Lower leg skin (tissue), 4 donors: Measurements from ENCODE around the gene TCF7L2. TPM values are rescaled to one million over a fixed set of nuclear protein-coding genes. Genes with fewer than 3 reads are reported as not detected.

Experiments
- DNase-seq, 2 donors: peaks; one replicate each; pipeline ENCODE4 v3.0.0-alpha.2; 2019; ENCODE audit warnings: low spot score in 2 of 2
- H3K4me3 ChIP-seq: fragments of 200-600 bp; sonication (generic); 2 replicates; pipeline ENCODE4 v1.5.1; 2017; ENCODE audit warnings: mild to moderate bottlenecking, low read depth; ENCODE audit not compliant: poor library complexity, severe bottlenecking
- POLR2A ChIP-seq, 2 donors: fragments of 450-650 bp; IDR thresholded peaks; one replicate each; pipeline ENCODE4 v1.6.1; 2016 to 2017; ENCODE audit warnings: antibody characterized with exemption in 2 of 2, mild to moderate bottlenecking in 1 of 2, moderate library complexity in 1 of 2
- WGBS, 2 donors: methylation state at CpG; one replicate each; pipeline ENCODE4 v1.1.5; 2018; 5-methylcytosine and 5-hydroxymethylcytosine counted together
- intact Hi-C: fragments of 100-400 bp; cut with DNase I; formaldehyde crosslinking; loops from one replicate; pipeline ENCODE4 v1.15.0; 2023; ENCODE audit warnings: low total_unique reads
- total RNA-seq, 4 donors: library from RNA; depleted of rRNA; stranded (reverse); fragments of >200 nt; gene quantifications; one replicate each; pipeline ENCODE4 v1.1.0, GENCODE V29; 2016
- TF ChIP-seq, protein P1 (sequence below), 3 donors: fragments of 450-650 bp; IDR thresholded peaks; one replicate each; pipeline ENCODE4 v1.5.1; 2016; ENCODE audit warnings: antibody characterized with exemption in 3 of 3, mild to moderate bottlenecking in 3 of 3, moderate library complexity in 2 of 3

The TCF7L2 gene
- total RNA-seq, 4 donors from 2014 or later: 5.6 to 23.1 (median 16.2) TPM

DNA sequence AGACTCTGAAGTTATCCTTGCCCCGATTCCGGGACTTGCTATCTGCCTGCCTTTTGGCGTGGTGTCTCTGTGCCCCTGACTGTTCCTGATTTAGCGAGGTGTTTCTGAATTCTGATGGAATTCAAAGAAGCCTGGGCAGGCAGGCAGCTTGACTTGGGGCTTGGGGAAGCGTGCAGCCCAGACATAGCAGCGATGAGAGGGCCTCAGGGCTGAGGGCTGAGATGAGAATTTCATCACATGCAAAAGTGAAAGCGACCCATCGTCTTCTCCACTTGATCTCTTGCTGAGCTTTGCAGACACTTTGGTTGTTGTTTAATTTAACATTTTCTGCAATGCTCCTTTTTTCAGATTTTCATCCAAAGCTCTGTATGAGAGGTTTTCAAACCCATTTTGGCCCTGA, 57.8 kb downstream of the TCF7L2 start:
- WGBS, 2 donors: 41 to 60% methylated on average over 8 of the region's 8 CpGs
- no peak for TF ChIP-seq POLR2A (IDR thresholded peaks at IDR 0.05)
- TF ChIP-seq, protein P1, sequence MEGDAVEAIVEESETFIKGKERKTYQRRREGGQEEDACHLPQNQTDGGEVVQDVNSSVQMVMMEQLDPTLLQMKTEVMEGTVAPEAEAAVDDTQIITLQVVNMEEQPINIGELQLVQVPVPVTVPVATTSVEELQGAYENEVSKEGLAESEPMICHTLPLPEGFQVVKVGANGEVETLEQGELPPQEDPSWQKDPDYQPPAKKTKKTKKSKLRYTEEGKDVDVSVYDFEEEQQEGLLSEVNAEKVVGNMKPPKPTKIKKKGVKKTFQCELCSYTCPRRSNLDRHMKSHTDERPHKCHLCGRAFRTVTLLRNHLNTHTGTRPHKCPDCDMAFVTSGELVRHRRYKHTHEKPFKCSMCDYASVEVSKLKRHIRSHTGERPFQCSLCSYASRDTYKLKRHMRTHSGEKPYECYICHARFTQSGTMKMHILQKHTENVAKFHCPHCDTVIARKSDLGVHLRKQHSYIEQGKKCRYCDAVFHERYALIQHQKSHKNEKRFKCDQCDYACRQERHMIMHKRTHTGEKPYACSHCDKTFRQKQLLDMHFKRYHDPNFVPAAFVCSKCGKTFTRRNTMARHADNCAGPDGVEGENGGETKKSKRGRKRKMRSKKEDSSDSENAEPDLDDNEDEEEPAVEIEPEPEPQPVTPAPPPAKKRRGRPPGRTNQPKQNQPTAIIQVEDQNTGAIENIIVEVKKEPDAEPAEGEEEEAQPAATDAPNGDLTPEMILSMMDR (IDR thresholded peaks at IDR 0.05): no peak
- intact Hi-C loops: no loop called here
- no peak for DNase-seq
- no peak overlapping the region for H3K4me3 ChIP-seq

DNA sequence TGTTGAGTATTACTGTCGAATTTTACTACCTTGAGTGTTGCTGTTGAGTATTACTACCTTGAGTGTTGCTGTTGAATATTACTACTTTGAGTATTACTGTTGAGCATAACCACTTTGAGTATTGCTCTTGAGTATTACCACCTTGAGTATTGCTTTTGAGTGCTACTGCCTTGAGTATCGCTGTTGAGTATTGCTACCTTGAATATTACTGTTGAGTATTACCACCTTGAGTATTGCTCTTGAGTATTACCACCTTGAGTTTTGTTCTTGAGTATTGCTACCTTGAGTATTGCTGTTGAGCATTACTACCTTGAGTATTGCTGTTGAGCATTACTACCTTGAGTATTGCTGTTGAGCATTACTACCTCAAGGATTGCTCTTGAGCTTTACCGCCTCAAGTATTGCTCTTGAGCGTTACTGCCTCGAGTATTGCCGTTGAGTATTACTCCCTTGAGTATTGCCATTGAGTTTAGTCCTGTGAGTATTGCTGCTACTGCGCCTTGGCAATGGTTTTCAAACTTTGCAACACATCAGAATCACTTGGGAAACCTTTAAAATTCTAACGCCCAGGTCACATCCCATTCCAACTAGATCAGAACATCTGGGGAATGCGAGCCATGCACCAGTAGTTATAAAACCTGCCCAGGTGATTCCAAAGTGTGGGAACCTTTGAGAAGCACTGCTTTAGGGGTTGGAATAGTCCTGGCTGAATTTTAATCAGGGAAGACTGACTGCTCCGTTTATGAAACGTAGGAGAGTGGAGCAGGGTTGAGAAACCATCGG, 61.7 kb downstream of the TCF7L2 start:
- no peak overlapping the region for H3K4me3 ChIP-seq
- intact Hi-C loops: no loop called here
- WGBS, 2 donors: 87 to 90% methylated on average over 12 of the region's 12 CpGs
- no peak for DNase-seq
- no peak for TF ChIP-seq POLR2A (IDR thresholded peaks at IDR 0.05)
- TF ChIP-seq, protein P1 (IDR thresholded peaks at IDR 0.05): no peak

DNA sequence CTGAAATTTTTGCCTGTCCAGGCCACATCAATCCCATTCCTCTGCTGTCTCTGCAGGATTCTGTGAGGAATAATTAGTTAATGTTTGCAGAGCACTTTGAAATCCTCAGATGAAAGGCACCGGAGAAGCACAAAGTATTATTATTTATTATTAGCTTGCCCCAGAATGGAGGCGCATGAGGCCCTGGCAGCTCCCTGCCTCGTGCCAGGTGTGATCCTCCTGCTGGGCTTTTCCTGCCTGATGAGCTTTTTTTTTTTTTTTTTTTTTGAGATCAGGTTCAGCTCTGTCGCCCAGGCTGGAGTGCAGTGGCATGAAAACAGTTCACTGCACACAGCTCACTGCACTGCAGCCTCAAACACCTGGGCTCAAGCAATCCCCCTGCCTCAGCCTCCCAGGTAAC, 65.2 kb downstream of the TCF7L2 start:
- intact Hi-C loops: no loop called here
- WGBS, 2 donors: 64 to 68% methylated on average over 4 of the region's 4 CpGs
- no peak for DNase-seq
- no peak overlapping the region for H3K4me3 ChIP-seq
- TF ChIP-seq POLR2A (IDR thresholded peaks at IDR 0.05): no peak
- TF ChIP-seq, protein P1 (IDR thresholded peaks at IDR 0.05): no peak

DNA sequence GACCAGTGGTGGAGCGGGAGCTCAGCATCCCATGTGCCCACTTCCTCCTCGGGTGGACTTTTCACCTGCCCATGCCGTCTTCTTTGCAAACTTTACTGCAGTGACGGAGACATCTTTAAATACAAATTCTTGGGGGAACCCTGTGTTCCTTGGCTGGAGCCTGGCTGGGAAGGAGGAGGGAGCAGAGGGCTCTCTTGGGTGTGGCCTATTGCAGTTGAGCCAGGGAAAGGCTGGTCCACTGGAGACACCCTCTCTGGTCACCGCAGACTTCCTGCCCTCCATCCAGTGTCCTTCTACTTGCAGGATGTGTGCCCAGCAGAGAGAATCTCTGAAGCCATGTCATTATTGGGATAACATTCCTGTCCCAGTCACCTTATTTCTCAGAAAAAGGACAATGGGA, 67.3 kb downstream of the TCF7L2 start:
- no peak overlapping the region for H3K4me3 ChIP-seq
- 65 to 85% methylated on average over 5 of the region's 5 CpGs for WGBS, 2 donors
- DNase-seq: no peak
- no peak for TF ChIP-seq POLR2A (IDR thresholded peaks at IDR 0.05)
- TF ChIP-seq, protein P1 (IDR thresholded peaks at IDR 0.05): no peak
- intact Hi-C loops: no loop called here

DNA sequence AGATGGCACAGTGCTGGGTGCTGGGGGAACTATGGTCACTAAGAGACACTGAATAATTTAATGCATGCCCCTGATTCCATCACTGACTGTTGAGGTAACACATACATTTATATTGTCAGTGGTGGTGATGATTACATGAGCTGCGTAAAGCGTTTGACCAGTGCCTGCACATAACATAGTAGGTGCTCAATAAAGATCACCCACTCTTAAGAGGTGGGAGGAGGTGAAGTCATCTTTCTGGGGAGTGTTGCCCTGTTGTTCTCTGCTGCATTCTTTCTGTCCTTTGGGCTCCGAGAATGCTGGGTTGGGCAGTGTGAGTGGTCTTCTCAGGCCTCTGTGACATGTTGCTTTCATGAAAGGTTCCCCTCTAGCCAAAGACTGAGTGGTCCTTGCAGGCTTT, 68.0 kb downstream of the TCF7L2 start:
- TF ChIP-seq, protein P1 (IDR thresholded peaks at IDR 0.05): no peak
- TF ChIP-seq POLR2A (IDR thresholded peaks at IDR 0.05): no peak
- DNase-seq: no peak
- H3K4me3 ChIP-seq: no peak overlapping the region
- intact Hi-C loops: no loop called here
- 85 to 92% methylated on average over 3 of the region's 3 CpGs for WGBS, 2 donors

DNA sequence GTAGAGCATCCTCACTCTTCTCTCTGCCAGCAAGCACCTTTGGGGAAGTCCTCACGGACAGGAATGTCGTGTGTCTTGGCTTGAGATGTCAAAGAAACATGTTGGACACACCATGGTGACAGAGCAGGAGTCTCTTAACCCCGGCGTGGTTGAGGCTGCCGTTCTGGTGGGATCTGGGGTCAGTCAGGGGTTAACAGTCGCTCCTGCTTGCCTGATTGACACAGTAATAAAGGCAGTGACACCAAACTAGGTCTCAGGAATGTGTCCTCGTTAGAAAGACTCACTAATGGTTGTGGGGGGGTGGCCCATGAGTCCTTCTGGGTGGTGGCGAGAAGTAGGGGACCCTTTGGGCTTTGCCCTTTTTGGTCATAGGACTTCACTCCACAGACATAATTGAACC, 69.0 kb downstream of the TCF7L2 start:
- H3K4me3 ChIP-seq: no peak overlapping the region
- WGBS, 2 donors: 76 to 80% methylated on average over 8 of the region's 8 CpGs
- TF ChIP-seq, protein P1 (IDR thresholded peaks at IDR 0.05): no peak
- no peak for TF ChIP-seq POLR2A (IDR thresholded peaks at IDR 0.05)
- no peak for DNase-seq
- intact Hi-C loops: no loop called here
